Stimulated activated memory B cell treated with anti-CD40 and anti-IgM and Interleukin-4, amounts not matched to agents 10 μg/mL and 1 μg/mL and 100 μg/mL, for 72 hours (primary cell): ENCODE data around the gene ZNF148.
A peak's percentile ranks its signal among the peaks of the same experiment; 100 is the strongest.

Source experiments
- ATAC-seq: fragments of 150-1000 bp; cut with Tn5 transposase; 2 replicates; pipeline ENCODE4 v1.10.0; 2021
- H3K27ac Mint-ChIP-seq: one replicate; pipeline ENCODE4 v1.8.0; 2022; ENCODE audit warnings: mild to moderate bottlenecking, mixed read lengths
- H3K27me3 Mint-ChIP-seq: one replicate; pipeline ENCODE4 v1.8.0; 2022; ENCODE audit warnings: mixed read lengths
- H3K36me3 Mint-ChIP-seq: one replicate; pipeline ENCODE4 v1.8.0; 2022; ENCODE audit warnings: mixed read lengths
- H3K4me1 Mint-ChIP-seq: one replicate; pipeline ENCODE4 v1.8.0; 2022; ENCODE audit warnings: mixed read lengths
- H3K4me3 Mint-ChIP-seq: one replicate; pipeline ENCODE4 v1.8.0; 2022; ENCODE audit warnings: mild to moderate bottlenecking, moderate library complexity, mixed read lengths
- H3K9me3 Mint-ChIP-seq: one replicate; pipeline ENCODE4 v1.8.0; 2022; ENCODE audit warnings: mixed read lengths

The ZNF148 gene

GRCh38 chr3:125294411-125294810 is 80.7 kb downstream of the ZNF148 start:
- no peak overlapping the region for H3K27ac Mint-ChIP-seq
- peaks cover 44% of the 10 kb centered on the region for H3K4me1 Mint-ChIP-seq
- no peak for ATAC-seq
- peaks cover 34% of the 10 kb centered on the region for H3K36me3 Mint-ChIP-seq
- no peak overlapping the region for H3K4me3 Mint-ChIP-seq
- no peaks in the 10 kb centered on the region for H3K27me3 Mint-ChIP-seq
- no peaks in the 10 kb centered on the region for H3K9me3 Mint-ChIP-seq

GRCh38 chr3:125292015-125292414 is 83.1 kb downstream of the ZNF148 start:
- Mint-ChIP-seq H3K4me1 (peaks cover 31% of the 10 kb centered on the region), H3K27ac (no peak overlapping the region), H3K27me3 (no peaks in the 10 kb centered on the region), H3K36me3 (peaks cover 58% of the 10 kb centered on the region), H3K4me3 (no peak overlapping the region), H3K9me3 (no peaks in the 10 kb centered on the region)
- no peak for ATAC-seq

GRCh38 chr3:125289429-125289981 is 85.6 kb downstream of the ZNF148 start:
- Mint-ChIP-seq H3K36me3 (peaks cover 69% of the 10 kb centered on the region), H3K27me3 (no peaks in the 10 kb centered on the region), H3K27ac (no peak overlapping the region), H3K4me1 (peaks cover 37% of the 10 kb centered on the region), H3K4me3 (no peak overlapping the region), H3K9me3 (no peaks in the 10 kb centered on the region)
- no peak for ATAC-seq

DNA sequence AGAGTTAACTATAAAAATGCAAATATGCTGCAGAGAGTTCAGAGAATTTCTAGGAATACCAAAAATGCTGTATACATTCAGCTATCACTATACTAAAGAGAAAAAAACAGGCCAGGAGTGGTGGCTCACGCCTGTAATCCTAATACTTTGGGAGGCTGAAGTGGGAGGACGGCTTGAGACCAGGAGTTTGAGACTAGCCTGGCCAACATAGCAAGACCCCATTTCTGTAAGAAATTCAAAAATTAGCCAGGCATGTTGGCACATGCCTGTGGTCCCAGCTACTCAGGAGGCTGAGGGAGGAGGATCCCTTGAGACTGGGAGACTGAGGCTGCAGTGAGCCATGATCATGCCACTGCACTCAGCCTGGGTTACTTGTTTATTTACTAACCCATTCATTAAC is 87.9 kb downstream of the ZNF148 start:
- Mint-ChIP-seq H3K4me1 (peaks cover 38% of the 10 kb centered on the region), H3K9me3 (no peaks in the 10 kb centered on the region), H3K4me3 (no peak overlapping the region), H3K36me3 (peaks cover 74% of the 10 kb centered on the region), H3K27ac (no peak overlapping the region), H3K27me3 (no peaks in the 10 kb centered on the region)
- no peak for ATAC-seq

DNA sequence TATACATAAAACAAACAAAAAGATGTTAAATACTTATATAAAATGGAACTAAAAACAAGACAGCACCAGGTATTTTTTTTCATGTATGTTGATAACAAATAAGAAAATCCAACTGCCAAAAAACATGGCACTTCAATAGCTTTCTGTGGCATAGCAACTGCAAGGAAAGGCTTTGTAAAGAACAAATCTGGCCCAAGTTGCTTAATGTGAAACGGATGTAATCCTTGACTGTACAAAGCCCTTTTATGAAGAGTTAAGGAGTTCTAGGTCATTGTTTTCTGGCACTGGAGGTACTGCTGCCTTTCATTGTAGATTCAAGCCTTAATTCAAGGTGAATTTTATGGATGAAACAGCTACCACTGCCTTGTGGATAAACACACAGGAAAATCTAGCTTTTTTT is 93.7 kb downstream of the ZNF148 start:
- Mint-ChIP-seq H3K4me3 (no peak overlapping the region), H3K27me3 (no peaks in the 10 kb centered on the region), H3K36me3 (peaks cover 58% of the 10 kb centered on the region), H3K9me3 (no peaks in the 10 kb centered on the region), H3K4me1 (peaks cover 18% of the 10 kb centered on the region), H3K27ac (no peak overlapping the region)
- no peak for ATAC-seq

DNA sequence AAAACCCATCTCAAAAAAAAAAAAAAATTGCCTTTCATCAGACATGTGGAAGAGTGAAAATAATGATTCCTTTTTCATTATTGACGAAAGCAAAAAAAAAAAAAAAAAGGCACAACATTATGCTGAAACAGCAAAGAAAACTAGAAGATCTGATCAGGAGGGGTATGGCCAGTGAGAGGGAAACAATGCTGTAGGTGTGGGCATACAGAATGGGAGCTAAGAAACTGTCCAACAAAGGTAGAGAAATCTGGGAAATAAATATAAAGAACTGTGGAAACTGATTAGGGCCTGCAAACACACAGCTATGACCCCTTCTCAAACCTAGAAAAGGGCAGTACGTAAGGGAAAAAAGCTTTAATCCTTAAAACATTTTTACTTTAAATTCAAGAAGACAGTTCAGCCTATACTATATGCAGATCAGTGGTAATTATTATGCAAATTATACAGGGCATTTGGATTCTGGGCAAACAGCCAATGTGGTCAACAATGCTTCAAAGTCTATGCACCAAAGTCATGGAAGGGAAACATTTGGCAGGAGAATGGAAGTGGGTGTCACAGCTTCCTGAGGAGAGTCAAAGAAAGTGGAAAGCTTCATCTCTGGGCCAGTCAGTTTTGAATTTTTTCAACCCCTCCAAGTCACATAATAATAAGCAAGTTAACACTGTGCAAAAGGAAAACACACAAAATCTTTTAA is 94.3 kb downstream of the ZNF148 start:
- Mint-ChIP-seq H3K4me3 (no peak overlapping the region), H3K9me3 (no peaks in the 10 kb centered on the region), H3K27me3 (no peaks in the 10 kb centered on the region), H3K4me1 (peaks cover 13% of the 10 kb centered on the region), H3K27ac (no peak overlapping the region), H3K36me3 (peaks cover 53% of the 10 kb centered on the region)
- ATAC-seq, result no peak

DNA sequence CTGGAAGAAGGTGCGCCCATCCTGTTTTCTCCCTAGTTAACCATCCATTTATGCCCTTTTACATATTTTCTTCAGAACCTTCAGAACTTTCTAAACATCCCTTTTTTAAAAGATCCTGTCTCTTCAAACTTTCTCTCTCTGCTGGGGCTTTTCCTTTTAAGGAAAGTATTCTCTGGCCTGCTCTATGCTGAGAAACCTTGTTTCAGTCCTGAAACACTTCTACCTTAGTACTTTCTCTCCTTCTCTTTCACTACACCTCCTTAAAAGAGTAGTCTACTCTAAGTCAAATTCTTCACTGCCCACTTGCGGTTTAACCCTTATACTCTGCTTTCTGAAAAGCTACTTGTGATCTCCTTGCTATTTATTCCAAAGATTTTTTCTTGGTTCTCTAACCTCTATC is 97.0 kb downstream of the ZNF148 start:
- H3K36me3 Mint-ChIP-seq, result peaks cover 41% of the 10 kb centered on the region
- H3K9me3 Mint-ChIP-seq, result no peaks in the 10 kb centered on the region
- no peaks in the 10 kb centered on the region for H3K27me3 Mint-ChIP-seq
- ATAC-seq, result no peak
- no peak overlapping the region for H3K27ac Mint-ChIP-seq
- H3K4me3 Mint-ChIP-seq, result no peak overlapping the region
- H3K4me1 Mint-ChIP-seq, result no peaks in the 10 kb centered on the region

GRCh38 chr3:125271127-125271526 is 104.0 kb downstream of the ZNF148 start:
- Mint-ChIP-seq H3K27me3 (no peaks in the 10 kb centered on the region), H3K9me3 (peaks cover 4% of the 10 kb centered on the region), H3K27ac (no peak overlapping the region), H3K4me1 (peaks cover 9% of the 10 kb centered on the region), H3K4me3 (no peak overlapping the region), H3K36me3 (peaks cover 64% of the 10 kb centered on the region)
- no peak for ATAC-seq

DNA sequence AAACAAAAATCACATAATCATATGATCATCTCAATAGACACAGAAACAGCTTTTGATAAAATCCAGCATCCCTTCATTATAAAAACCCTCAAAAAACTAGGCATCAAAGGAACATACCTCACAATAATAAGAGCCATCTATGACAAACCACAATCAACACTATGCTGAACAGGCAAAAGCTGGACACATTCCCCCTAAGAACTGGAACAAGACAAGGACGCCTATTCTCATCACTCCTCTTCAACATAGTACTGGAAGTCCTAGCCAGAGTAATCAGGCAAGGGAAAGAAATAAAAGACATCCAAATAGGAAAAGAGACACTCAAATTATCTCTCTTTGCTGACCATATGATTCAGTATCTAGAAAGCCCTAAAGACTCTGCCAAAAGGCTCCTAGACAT is 107.7 kb downstream of the ZNF148 start:
- Mint-ChIP-seq H3K9me3 (peaks cover 4% of the 10 kb centered on the region), H3K4me1 (peaks cover 11% of the 10 kb centered on the region), H3K36me3 (peaks cover 63% of the 10 kb centered on the region), H3K27ac (no peak overlapping the region), H3K4me3 (no peak overlapping the region), H3K27me3 (no peaks in the 10 kb centered on the region)
- no peak for ATAC-seq

- no peak overlapping the region for H3K4me3 Mint-ChIP-seq
- no peak for ATAC-seq
- H3K9me3 Mint-ChIP-seq, result peaks cover 4% of the 10 kb centered on the region
- H3K4me1 Mint-ChIP-seq, result peaks cover 11% of the 10 kb centered on the region
- no peaks in the 10 kb centered on the region for H3K27me3 Mint-ChIP-seq
- no peak overlapping the region for H3K27ac Mint-ChIP-seq
- H3K36me3 Mint-ChIP-seq, result peaks cover 60% of the 10 kb centered on the region
These were observed 108.2 kb downstream of the ZNF148 start for GRCh38 chr3:125266971-125267370.

GRCh38 chr3:125262161-125262560 is 113.0 kb downstream of the ZNF148 start:
- Mint-ChIP-seq H3K4me3 (no peak overlapping the region), H3K4me1 (peaks cover 11% of the 10 kb centered on the region), H3K36me3 (peaks cover 60% of the 10 kb centered on the region), H3K9me3 (peaks cover 3% of the 10 kb centered on the region), H3K27ac (no peak overlapping the region), H3K27me3 (no peaks in the 10 kb centered on the region)
- ATAC-seq, result no peak

- H3K27ac Mint-ChIP-seq, result no peak overlapping the region
- peaks cover 6% of the 10 kb centered on the region for H3K9me3 Mint-ChIP-seq
- no peak for ATAC-seq
- H3K36me3 Mint-ChIP-seq, result peaks cover 57% of the 10 kb centered on the region
- H3K4me3 Mint-ChIP-seq, result no peak overlapping the region
- H3K4me1 Mint-ChIP-seq, result peaks cover under 1% of the 10 kb centered on the region
- no peaks in the 10 kb centered on the region for H3K27me3 Mint-ChIP-seq
These were observed 114.1 kb downstream of the ZNF148 start for GRCh38 chr3:125261031-125261430.

GRCh38 chr3:125260158-125260557 is 115.0 kb downstream of the ZNF148 start:
- no peaks in the 10 kb centered on the region for H3K27me3 Mint-ChIP-seq
- peaks cover 48% of the 10 kb centered on the region for H3K36me3 Mint-ChIP-seq
- H3K9me3 Mint-ChIP-seq, result peaks cover 6% of the 10 kb centered on the region
- ATAC-seq, result no peak
- no peak overlapping the region for H3K27ac Mint-ChIP-seq
- H3K4me3 Mint-ChIP-seq, result no peak overlapping the region
- no peaks in the 10 kb centered on the region for H3K4me1 Mint-ChIP-seq

DNA sequence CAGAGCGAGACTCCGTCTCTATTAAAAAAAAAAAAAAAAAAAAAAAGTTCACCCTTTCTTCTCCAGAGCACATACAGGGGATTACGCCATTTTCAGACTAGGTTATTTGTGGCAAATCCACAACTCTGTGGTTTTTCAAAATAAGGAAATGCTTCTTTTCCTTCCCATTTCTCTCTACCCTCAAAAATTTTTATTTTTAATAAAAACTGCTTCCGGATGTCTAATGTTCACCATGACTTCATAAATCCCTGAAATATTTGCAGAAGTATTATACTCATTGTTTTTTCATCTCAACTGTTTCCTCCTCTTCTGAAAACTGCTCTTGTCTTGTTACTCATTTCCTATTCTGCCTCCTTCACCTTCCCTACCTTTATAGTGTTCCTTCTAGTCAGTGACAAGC is 117.6 kb downstream of the ZNF148 start:
- peaks cover 6% of the 10 kb centered on the region for H3K9me3 Mint-ChIP-seq
- H3K4me1 Mint-ChIP-seq, result no peaks in the 10 kb centered on the region
- no peak overlapping the region for H3K4me3 Mint-ChIP-seq
- no peaks in the 10 kb centered on the region for H3K27me3 Mint-ChIP-seq
- ATAC-seq, result no peak
- no peak overlapping the region for H3K27ac Mint-ChIP-seq
- H3K36me3 Mint-ChIP-seq, result peaks cover 65% of the 10 kb centered on the region

DNA sequence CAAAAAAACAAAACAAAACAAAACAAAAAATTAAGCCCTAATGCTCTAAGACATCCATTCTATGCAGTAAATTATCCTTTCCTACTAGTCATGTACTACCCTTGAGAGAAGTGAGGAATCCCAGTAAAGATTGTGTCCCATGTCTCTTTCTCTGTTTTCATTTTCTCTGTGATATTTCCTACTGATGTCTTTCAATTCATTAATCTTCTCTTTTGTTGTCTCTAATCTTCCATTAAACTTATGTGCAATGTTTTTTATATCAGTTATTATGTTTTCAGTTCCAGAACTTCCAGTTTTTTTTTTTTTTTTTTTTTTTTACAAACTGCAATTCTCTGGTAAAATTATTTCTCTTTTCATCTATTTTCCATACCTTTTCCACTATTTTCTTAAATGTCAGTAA is 118.5 kb downstream of the ZNF148 start:
- H3K4me1 Mint-ChIP-seq, result no peaks in the 10 kb centered on the region
- no peaks in the 10 kb centered on the region for H3K27me3 Mint-ChIP-seq
- H3K9me3 Mint-ChIP-seq, result peaks cover 6% of the 10 kb centered on the region
- H3K27ac Mint-ChIP-seq, result no peak overlapping the region
- no peak for ATAC-seq
- H3K36me3 Mint-ChIP-seq, result peaks cover 64% of the 10 kb centered on the region
- H3K4me3 Mint-ChIP-seq, result no peak overlapping the region

DNA sequence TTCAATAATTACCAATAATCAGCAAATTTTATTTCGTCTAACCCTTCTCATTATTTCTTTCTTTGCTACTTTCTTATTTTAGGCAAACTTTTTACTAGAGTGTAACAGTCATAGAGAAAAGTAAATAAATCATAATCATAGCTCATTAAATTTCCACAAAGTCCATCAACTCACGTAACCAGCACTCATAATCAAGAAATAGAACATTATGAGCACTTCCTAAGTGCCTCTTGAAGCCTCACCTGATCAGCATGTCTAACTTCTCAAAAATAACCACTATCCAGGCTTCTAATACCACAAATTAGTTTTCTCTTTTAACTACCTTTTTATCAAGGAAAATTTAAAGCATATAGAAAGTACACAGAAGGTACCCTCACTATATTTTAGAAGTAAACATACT is 124.2 kb downstream of the ZNF148 start:
- Mint-ChIP-seq H3K27ac (peak overlapping the region; percentile 31), H3K27me3 (no peaks in the 10 kb centered on the region), H3K9me3 (no peaks in the 10 kb centered on the region), H3K4me1 (no peaks in the 10 kb centered on the region), H3K36me3 (peaks cover 42% of the 10 kb centered on the region), H3K4me3 (no peak overlapping the region)
- ATAC-seq, result no peak
